Endothelial cell of umbilical vein (primary cell): ENCODE measurements around the gene SLC7A7. TPM values are rescaled to one million over a fixed set of nuclear protein-coding genes. Genes with fewer than 3 reads are reported as not detected.
A peak's percentile ranks its signal among the peaks of the same experiment; 100 is the strongest.

Source experiments
- BruUV-seq: library from RNA; stranded (reverse); fragments of 400-500 nt; replicated peaks from 2 replicates; lab custom pipeline; 2021; lab: Mats Ljungman, UMichigan
- CTCF ChIA-PET: fragments of 300-600, 350-600 bp; sonication (Branson Sonifier 250); formaldehyde crosslinking; loops from one replicate; lab custom pipeline; 2021; ENCODE audit warnings: antibody characterized with exemption, inconsistent platforms; lab: Charles Lee
- POLR2A ChIA-PET: fragments of 300-600, 350-600 bp; sonication (Branson Sonifier 250); formaldehyde crosslinking; loops from one replicate; lab custom pipeline; 2021; ENCODE audit warnings: antibody characterized with exemption, inconsistent platforms; lab: Charles Lee
- DNase-seq: peaks from one replicate; pipeline ENCODE4 v3.0.0-alpha.2; 2011; ENCODE audit warnings: low read depth, low spot score
- FAIRE-seq: peaks from 2 replicates; lab custom pipeline; 2011; peaks lifted over from hg19 to GRCh38; lab: Jason Lieb, UNC
- H2AFZ ChIP-seq: 2 replicates; pipeline ENCODE4 v1.6.0; 2012; ENCODE audit warnings: low read depth, low read length, control low read depth, inconsistent platforms
- H3K27ac ChIP-seq: 2 replicates; pipeline ENCODE4 v1.5.1; 2011; ENCODE audit warnings: low read depth, mild to moderate bottlenecking, control low read depth, low read length, moderate library complexity; ENCODE audit not compliant: insufficient read depth
- H3K27me3 ChIP-seq, 2 experiments: 2 replicates each; pipeline versions ENCODE4 v1.6.0 to v1.6.1; 2011; ENCODE audit warnings: low read length in 2 of 2, mixed read lengths in 1 of 2; ENCODE audit not compliant: control insufficient read depth in 2 of 2, insufficient read depth in 2 of 2
- H3K36me3 ChIP-seq, 2 experiments: 2 replicates in 1 of 2; 3 replicates in 1 of 2; pipeline ENCODE4 v1.5.1; 2011; ENCODE audit warnings: low read length in 2 of 2, mild to moderate bottlenecking in 1 of 2, moderate library complexity in 1 of 2; ENCODE audit not compliant: control insufficient read depth in 2 of 2, insufficient read depth in 2 of 2; ENCODE audit errors: extremely low read depth in 1 of 2
- H3K4me1 ChIP-seq: 3 replicates; pipeline ENCODE4 v1.5.1; 2011; ENCODE audit warnings: mild to moderate bottlenecking, low read length; ENCODE audit not compliant: control insufficient read depth, insufficient read depth; ENCODE audit errors: extremely low read depth
- H3K4me2 ChIP-seq: 2 replicates; pipeline ENCODE4 v1.6.1; 2011; ENCODE audit warnings: low read length, control low read depth, mixed read lengths; ENCODE audit not compliant: insufficient read depth
- H3K4me3 ChIP-seq, 3 experiments: fragments of 200-600 bp in 1 of 3; sonication (generic), shearing (Covaris generic) in 1 of 3; replicated peaks in 1 of 3; 2 replicates each; pipeline ENCODE4 v1.5.1; 2011 to 2016; ENCODE audit warnings: control low read depth in 3 of 3, low read length in 3 of 3, mild to moderate bottlenecking in 2 of 3, inconsistent platforms in 1 of 3, low read depth in 1 of 3, moderate library complexity in 1 of 3; ENCODE audit not compliant: insufficient read depth in 1 of 3
- H3K79me2 ChIP-seq: 2 replicates; pipeline ENCODE4 v1.6.0; 2012; ENCODE audit warnings: low read length, inconsistent platforms; ENCODE audit not compliant: control insufficient read depth, insufficient read depth
- H3K9ac ChIP-seq: replicated peaks from 2 replicates; pipeline ENCODE3; 2011; ENCODE audit warnings: low read length, control low read depth; ENCODE audit not compliant: insufficient read depth; ENCODE audit errors: extremely low read depth
- H3K9me1 ChIP-seq: replicated peaks from 3 replicates; pipeline ENCODE4 v1.6.0; 2011; ENCODE audit warnings: mild to moderate bottlenecking, low read length; ENCODE audit not compliant: control insufficient read depth, insufficient read depth; ENCODE audit errors: extremely low read depth
- H3K9me3 ChIP-seq: replicated peaks from 2 replicates; pipeline ENCODE4 v1.5.1; 2012; ENCODE audit warnings: low read length, inconsistent platforms; ENCODE audit not compliant: control insufficient read depth, insufficient read depth
- H4K20me1 ChIP-seq: replicated peaks from 2 replicates; pipeline ENCODE3; 2011; ENCODE audit warnings: mild to moderate bottlenecking, low read length; ENCODE audit not compliant: control insufficient read depth, insufficient read depth; ENCODE audit errors: extremely low read depth
- CTCF ChIP-seq, 2 donors: IDR thresholded peaks; 1 replicate in 1 of 2; 2 replicates in 1 of 2; pipeline ENCODE4 v1.5.1; 2011; ENCODE audit warnings: low read length in 2 of 2, mild to moderate bottlenecking in 2 of 2, moderate library complexity in 2 of 2, control low read depth in 1 of 2, inconsistent platforms in 1 of 2, low read depth in 1 of 2; ENCODE audit not compliant: insufficient read depth in 1 of 2; ENCODE audit errors: extremely low read depth in 1 of 2
- EZH2 ChIP-seq: IDR thresholded peaks from 2 replicates; pipeline ENCODE4 v1.6.1; 2012; ENCODE audit warnings: borderline replicate concordance, low read depth, mild to moderate bottlenecking, moderate library complexity, low read length, inconsistent platforms; ENCODE audit not compliant: severe bottlenecking
- FOS ChIP-seq: IDR thresholded peaks from 2 replicates; pipeline ENCODE4 v1.6.1; 2011; ENCODE audit warnings: mild to moderate bottlenecking, low read length, moderate library complexity, borderline replicate concordance; ENCODE audit not compliant: insufficient read depth
- GATA2 ChIP-seq: IDR thresholded peaks from 2 replicates; pipeline ENCODE4 v1.7.0; 2011; ENCODE audit warnings: low read depth, mild to moderate bottlenecking, moderate library complexity, mixed read lengths, low read length; ENCODE audit not compliant: insufficient read length, insufficient read depth
- JUN ChIP-seq: IDR thresholded peaks from 2 replicates; pipeline ENCODE4 v1.6.1; 2011; ENCODE audit warnings: borderline replicate concordance, low read depth; ENCODE audit not compliant: insufficient read length, insufficient read depth
- MAX ChIP-seq: IDR thresholded peaks from 2 replicates; pipeline ENCODE4 v1.6.1; 2011; ENCODE audit not compliant: insufficient read depth, insufficient read length
- MYC ChIP-seq: IDR thresholded peaks from one replicate; pipeline ENCODE4 v1.6.1; 2011; ENCODE audit warnings: mild to moderate bottlenecking, low read depth, low read length
- POLR2A ChIP-seq: IDR thresholded peaks from 2 replicates; pipeline ENCODE4 v1.6.1; 2012; ENCODE audit warnings: low read depth, mild to moderate bottlenecking, control low read depth, low read length
- POLR2AphosphoS5 ChIP-seq: IDR thresholded peaks from 2 replicates; pipeline ENCODE4 v1.6.1; 2012; ENCODE audit warnings: low read depth, mild to moderate bottlenecking, control low read depth, low read length, moderate library complexity; ENCODE audit not compliant: insufficient read depth
- dilution Hi-C: fragments of 300-500 bp; cut with MboI; formaldehyde crosslinking; loops from one replicate; pipeline ENCODE4 v1.15.0; 2019; ENCODE audit warnings: low sequenced_read_pairs; ENCODE audit not compliant: extremely low pct_ligation_motif_present
- intact Hi-C: fragments of 100-400 bp; cut with micrococcal nuclease; formaldehyde crosslinking; loops from one replicate; pipeline ENCODE4 v1.10.0; 2022
- polyA plus RNA-seq, 4 experiments: library from polyadenylated mRNA; depleted of rRNA in 3 of 4; stranded (reverse) in 3 of 4; unstranded in 1 of 4; fragments of >200 nt; gene quantifications; 2 replicates each; pipeline versions ENCODE4 v1.2.1 to v1.2.3, GENCODE V29; 2011 to 2012; ENCODE audit warnings: missing spikeins in 1 of 4
- total RNA-seq: library from RNA; stranded (reverse); gene quantifications from 2 replicates; pipeline ENCODE4 v1.2.3, GENCODE V29; 2021

The SLC7A7 gene
- total and polyA plus RNA-seq, 2 donors (not counting 3 experiments of a cell fraction or from before 2014, with no cell fraction given), result 22.5 to 94.0 TPM

- BruUV-seq, result no TSS peak
- POLR2A ChIA-PET, result no interaction called here
- CTCF ChIA-PET, result interaction anchor here (0.7 to 2.0 kb wide), 4 partner anchors 48 to 217 kb away, joined by 3 to 18 read pairs (median 3); no protein-coding TSS in a partner anchor
Measured at GRCh38 chr14:22774011-22774706, 41.1 kb downstream of the SLC7A7 start.

GRCh38 chr14:22773162-22774010 is 41.8 kb downstream of the SLC7A7 start:
- DNase-seq (no peak), FAIRE-seq (no peak)
- POLR2A ChIA-PET, result no interaction called here
- no peak for TF ChIP-seq MYC
- TF ChIP-seq JUN, result no peak
- no peak for TF ChIP-seq FOS
- no peak for TF ChIP-seq POLR2AphosphoS5
- no peak for TF ChIP-seq GATA2
- no peak for TF ChIP-seq MAX
- TF ChIP-seq EZH2, result no peak
- no peak for TF ChIP-seq CTCF (IDR thresholded peaks at IDR 0.05; ENCODE audit: extremely low read depth in 1 of 2, insufficient read depth in 1 of 2, low read depth in 1 of 2, low read length in 2 of 2)
- no peak for TF ChIP-seq POLR2A
- no peak overlapping the region for H3K9ac ChIP-seq
- H2AFZ ChIP-seq, result no peak overlapping the region
- CTCF ChIA-PET, result interaction anchor here (0.9 to 2.0 kb wide), 4 partner anchors 49 to 216 kb away, joined by 3 to 18 read pairs (median 3); no protein-coding TSS in a partner anchor
- no peak overlapping the region for H3K4me2 ChIP-seq
- no peaks in the 10 kb centered on the region for H3K9me3 ChIP-seq
- intact Hi-C loops, result no loop called here
- no peaks in the 10 kb centered on the region for H4K20me1 ChIP-seq
- peaks cover 36 to 37% of the 10 kb centered on the region in 2 experiments for H3K36me3 ChIP-seq
- BruUV-seq, result no TSS peak
- H3K4me1 ChIP-seq, result peaks cover 9% of the 10 kb centered on the region
- dilution Hi-C loops, result no loop called here
- H3K9me1 ChIP-seq, result no peaks in the 10 kb centered on the region
- no peaks in the 10 kb centered on the region for H3K27me3 ChIP-seq
- H3K27ac ChIP-seq, result no peak overlapping the region
- peaks cover 7% of the 10 kb centered on the region for H3K79me2 ChIP-seq
- H3K4me3 ChIP-seq, result no peak overlapping the region

More at GRCh38 chr14:22774011-22774706, 41.1 kb downstream of the SLC7A7 start:
- no peaks in the 10 kb centered on the region for H3K27me3 ChIP-seq
- H3K36me3 ChIP-seq, result peaks cover 34 to 38% of the 10 kb centered on the region in 2 experiments
- H3K4me2 ChIP-seq, result no peak overlapping the region
- no peaks in the 10 kb centered on the region for H3K9me3 ChIP-seq
- no peak overlapping the region for H3K27ac ChIP-seq
- H4K20me1 ChIP-seq, result no peaks in the 10 kb centered on the region
- no peak for FAIRE-seq
- TF ChIP-seq POLR2A (peak; percentile 57), EZH2 (no peak)
- intact Hi-C loops (no loop called here), dilution Hi-C loops (no loop called here)
- H2AFZ ChIP-seq, result no peak overlapping the region
- no peaks in the 10 kb centered on the region for H3K9me1 ChIP-seq
- no peak overlapping the region for H3K4me3 ChIP-seq
- no peak for DNase-seq
- no peak overlapping the region for H3K9ac ChIP-seq
- H3K4me1 ChIP-seq, result peaks cover 6% of the 10 kb centered on the region
- H3K79me2 ChIP-seq, result peaks cover 3% of the 10 kb centered on the region
